GM18517 (cell line): ENCODE data around the gene APOA4.
"Not testable (repeated sequence)": the region's sequence is repeated elsewhere in the genome, so short reads cannot be mapped to it uniquely, and the experiment has no call there.

Experiments used
- ATAC-seq: cut with Tn5 transposase; IDR thresholded peaks from one replicate; pipeline ENCODE4 v1.9.1; 2021; ENCODE audit warnings: mild to moderate bottlenecking, moderate library complexity; ENCODE audit not compliant: unreplicated experiment

The APOA4 gene

GRCh38 chr11:116807601-116808261 lies 15.4 kb downstream of the APOA4 start:
- ATAC-seq = no peak

- ATAC-seq = no peak
These were observed 19.1 kb downstream of the APOA4 start for GRCh38 chr11:116804001-116804400.

- not testable (repeated sequence) for ATAC-seq
These were observed 21.4 kb downstream of the APOA4 start for GRCh38 chr11:116801662-116802061.

- ATAC-seq = no peak
These were observed 22.5 kb downstream of the APOA4 start for GRCh38 chr11:116800610-116801009.

- no peak for ATAC-seq
These were observed 24.7 kb downstream of the APOA4 start for GRCh38 chr11:116798368-116798767.

GRCh38 chr11:116797816-116798215 lies 25.3 kb downstream of the APOA4 start:
- ATAC-seq = no peak

GRCh38 chr11:116796548-116796947 lies 26.6 kb downstream of the APOA4 start:
- no peak for ATAC-seq

- ATAC-seq = no peak
These were observed 28.3 kb downstream of the APOA4 start for GRCh38 chr11:116794851-116795250.

GRCh38 chr11:116793772-116794097 lies 29.4 kb downstream of the APOA4 start:
- ATAC-seq = no peak

- no peak for ATAC-seq
These were observed 30.0 kb downstream of the APOA4 start for GRCh38 chr11:116792869-116793771.

- ATAC-seq = no peak
These were observed 30.8 kb downstream of the APOA4 start for GRCh38 chr11:116792144-116792868.

- ATAC-seq = no peak
These were observed 31.3 kb downstream of the APOA4 start, which contains the start of gene APOA5 for GRCh38 chr11:116791813-116792143. APOA5 (minus strand) TSS chr11:116791879; CDS start chr11:116791860, 19 bp downstream.

GRCh38 chr11:116791002-116791812 lies 31.9 kb downstream of the APOA4 start:
- ATAC-seq = no peak

GRCh38 chr11:116790167-116791001 lies 32.7 kb downstream of the APOA4 start:
- ATAC-seq = no peak

GRCh38 chr11:116788975-116789374 lies 34.1 kb downstream of the APOA4 start:
- no peak for ATAC-seq

- ATAC-seq = no peak
These were observed 34.6 kb downstream of the APOA4 start for GRCh38 chr11:116788534-116788933.

GRCh38 chr11:116787786-116788486 lies 35.2 kb downstream of the APOA4 start, which contains the start of gene ZPR1:
ZPR1 (minus strand) TSS chr11:116788023; CDS start chr11:116787990, 33 bp downstream.
- peak; percentile 76 for ATAC-seq

- no peak for ATAC-seq
These were observed 35.7 kb downstream of the APOA4 start for GRCh38 chr11:116787436-116787785.

GRCh38 chr11:116786966-116787365 lies 36.1 kb downstream of the APOA4 start:
- ATAC-seq = no peak
